ENCODE data around the gene EGR4. TPM values are rescaled to one million over a fixed set of nuclear protein-coding genes. Genes with fewer than 3 reads are reported as not detected.

Gene EGR4
- total and polyA plus RNA-seq, 8 donors, result 0.05 to 0.31 TPM; not detected in 6

DNA sequence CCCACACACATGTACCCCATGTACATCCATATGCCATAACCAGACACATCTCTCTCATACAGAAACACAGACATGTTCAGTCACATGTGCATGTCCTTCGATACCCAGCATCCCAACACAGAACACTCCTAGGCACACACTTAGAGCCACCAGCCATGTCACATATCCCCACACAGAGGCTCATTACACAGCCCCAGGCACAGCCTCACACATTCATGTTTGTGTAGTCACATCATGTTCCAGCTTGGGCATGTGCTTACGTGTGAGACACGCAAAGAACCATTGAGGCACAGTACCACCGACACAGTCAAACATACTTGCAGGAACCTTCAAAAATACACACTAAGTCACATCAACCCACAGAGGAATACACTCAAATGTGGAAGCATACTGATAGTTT lies 26.3 kb downstream of the EGR4 start:
- TF ChIP-seq POLR2A (IDR thresholded peaks at IDR 0.05) (no peak), POLR2AphosphoS5 (IDR thresholded peaks at IDR 0.05) (no peak), EP300 (IDR thresholded peaks at IDR 0.05) (no peak)
- TF ChIP-seq, protein P1, sequence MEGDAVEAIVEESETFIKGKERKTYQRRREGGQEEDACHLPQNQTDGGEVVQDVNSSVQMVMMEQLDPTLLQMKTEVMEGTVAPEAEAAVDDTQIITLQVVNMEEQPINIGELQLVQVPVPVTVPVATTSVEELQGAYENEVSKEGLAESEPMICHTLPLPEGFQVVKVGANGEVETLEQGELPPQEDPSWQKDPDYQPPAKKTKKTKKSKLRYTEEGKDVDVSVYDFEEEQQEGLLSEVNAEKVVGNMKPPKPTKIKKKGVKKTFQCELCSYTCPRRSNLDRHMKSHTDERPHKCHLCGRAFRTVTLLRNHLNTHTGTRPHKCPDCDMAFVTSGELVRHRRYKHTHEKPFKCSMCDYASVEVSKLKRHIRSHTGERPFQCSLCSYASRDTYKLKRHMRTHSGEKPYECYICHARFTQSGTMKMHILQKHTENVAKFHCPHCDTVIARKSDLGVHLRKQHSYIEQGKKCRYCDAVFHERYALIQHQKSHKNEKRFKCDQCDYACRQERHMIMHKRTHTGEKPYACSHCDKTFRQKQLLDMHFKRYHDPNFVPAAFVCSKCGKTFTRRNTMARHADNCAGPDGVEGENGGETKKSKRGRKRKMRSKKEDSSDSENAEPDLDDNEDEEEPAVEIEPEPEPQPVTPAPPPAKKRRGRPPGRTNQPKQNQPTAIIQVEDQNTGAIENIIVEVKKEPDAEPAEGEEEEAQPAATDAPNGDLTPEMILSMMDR (IDR thresholded peaks at IDR 0.05), result no peak
- intact Hi-C loops (cut with DNase I; ENCODE audit: low total_unique reads), result no loop called here
- no peaks in the 10 kb centered on the region for H3K9me3 ChIP-seq
- WGBS, 5 donors, result 95 to 99% (median 98%) methylated on average over 4 of the region's 4 CpGs
- no peak overlapping the region for H3K4me3 ChIP-seq
- no peak for DNase-seq
- no peak overlapping the region for H3K27ac ChIP-seq
- peaks cover 11 to 17% (median 12%) of the 10 kb centered on the region in 4 donors for H3K4me1 ChIP-seq
- peaks cover 0 to 9% (median 2%) of the 10 kb centered on the region in 4 donors for H3K36me3 ChIP-seq
- peaks cover 0 to 50% (median 12%) of the 10 kb centered on the region in 3 donors for H3K27me3 ChIP-seq

DNA sequence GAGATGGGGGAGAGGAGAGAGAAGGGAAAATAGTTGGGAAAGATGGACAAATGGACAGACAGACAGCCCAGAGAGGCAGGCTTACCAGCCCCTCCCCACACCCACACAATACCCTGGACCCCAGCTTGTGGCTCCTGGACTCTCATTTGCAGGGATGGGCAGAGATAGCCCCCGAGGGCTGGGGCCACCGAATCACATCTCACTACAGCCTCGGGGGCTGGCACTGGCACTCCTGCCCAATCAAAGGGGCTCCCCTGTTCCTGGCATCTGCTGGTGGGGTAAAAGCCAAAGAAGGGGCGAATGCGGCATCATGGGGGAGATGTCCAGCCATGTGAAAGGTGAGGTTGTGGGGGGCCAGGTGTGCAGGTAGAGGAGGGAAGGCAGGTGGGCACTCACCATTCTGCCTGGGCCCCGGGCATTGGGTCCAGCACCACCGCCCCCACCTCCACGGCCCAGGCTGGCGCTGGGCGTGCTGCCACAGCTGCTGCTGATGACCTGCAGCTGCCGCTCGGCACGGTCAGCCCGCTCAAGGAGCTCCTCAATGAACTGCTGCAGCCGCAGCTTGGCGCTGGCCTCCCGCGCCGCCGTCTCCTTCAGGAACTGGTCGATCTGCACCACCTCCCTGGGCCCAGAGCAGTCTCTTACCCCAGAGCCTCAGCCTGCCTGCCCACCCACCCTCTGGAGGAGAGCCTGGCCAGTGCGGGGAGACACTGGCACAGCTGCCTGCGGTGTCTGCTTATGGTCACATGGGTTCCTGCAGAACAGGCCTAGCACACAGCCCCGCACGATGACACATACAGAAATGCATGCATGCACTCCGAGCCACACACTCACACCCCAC lies 27.1 kb downstream of the EGR4 start:
- intact Hi-C loops (cut with DNase I; ENCODE audit: low total_unique reads), result no loop called here
- WGBS, 5 donors, result 87 to 96% (median 90%) methylated on average over 10 to 26 of the region's 26 CpGs
- Histone ChIP-seq H3K27ac (no peak overlapping the region), H3K36me3 (peaks cover 0 to 9% (median 2%) of the 10 kb centered on the region in 4 donors), H3K4me3 (no peak overlapping the region), H3K4me1 (peaks cover 11 to 17% (median 12%) of the 10 kb centered on the region in 4 donors), H3K27me3 (peaks cover 0 to 49% (median 12%) of the 10 kb centered on the region in 3 donors), H3K9me3 (no peaks in the 10 kb centered on the region)
- TF ChIP-seq POLR2A (IDR thresholded peaks at IDR 0.05) (no peak), EP300 (IDR thresholded peaks at IDR 0.05) (no peak), POLR2AphosphoS5 (IDR thresholded peaks at IDR 0.05) (no peak)
- TF ChIP-seq, protein P1 (IDR thresholded peaks at IDR 0.05), result no peak
- no peak for DNase-seq

DNA sequence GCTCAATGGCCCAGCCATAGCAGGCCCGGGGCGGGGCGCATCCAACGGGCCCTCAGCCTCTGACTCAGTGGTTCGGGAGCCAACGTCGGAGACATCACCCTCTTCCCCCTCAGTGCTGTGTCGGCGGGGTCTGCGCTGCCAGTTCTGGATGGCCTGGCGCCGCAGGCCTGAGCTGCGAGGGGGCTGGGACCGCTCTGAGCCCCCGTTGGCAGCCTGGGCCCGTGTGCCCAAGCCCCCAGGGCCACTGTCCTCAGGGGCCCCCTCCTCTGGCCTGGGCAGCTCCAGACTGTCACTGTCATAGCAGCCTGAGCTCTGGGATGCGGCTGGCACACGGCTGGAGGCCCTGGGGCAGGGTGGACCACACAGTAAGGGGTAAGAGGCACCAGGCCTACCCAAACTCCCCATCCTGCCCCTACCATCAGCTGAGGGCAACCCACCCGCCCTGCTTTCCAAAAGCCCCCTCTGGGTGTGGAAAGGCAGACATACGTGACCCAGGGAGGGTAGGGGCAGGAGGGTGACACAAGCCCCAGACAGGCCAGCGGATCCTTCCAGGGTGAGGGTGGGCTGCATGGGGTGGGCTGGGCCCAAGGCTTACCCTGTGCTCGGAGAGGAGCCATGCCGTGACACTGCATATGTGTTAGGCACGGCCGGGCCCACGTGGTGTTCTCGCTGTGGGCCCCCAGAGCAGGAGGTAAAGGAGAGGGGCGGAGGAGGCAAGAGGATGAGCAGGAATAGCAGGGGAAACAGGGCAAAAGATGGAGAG lies 27.9 kb downstream of the EGR4 start:
- WGBS, 5 donors, result 91 to 93% (median 92%) methylated on average over 26 to 28 of the region's 28 CpGs
- Histone ChIP-seq H3K4me1 (peaks cover 11 to 17% (median 12%) of the 10 kb centered on the region in 4 donors), H3K36me3 (peaks cover 0 to 9% (median 2%) of the 10 kb centered on the region in 4 donors), H3K27ac (no peak overlapping the region), H3K27me3 (peaks cover 0 to 41% (median 12%) of the 10 kb centered on the region in 3 donors), H3K4me3 (no peak overlapping the region), H3K9me3 (no peaks in the 10 kb centered on the region)
- no peak for DNase-seq
- no peak for TF ChIP-seq POLR2A (IDR thresholded peaks at IDR 0.05)
- TF ChIP-seq POLR2AphosphoS5 (IDR thresholded peaks at IDR 0.05), result no peak
- TF ChIP-seq, protein P1 (IDR thresholded peaks at IDR 0.05), result no peak
- TF ChIP-seq EP300 (IDR thresholded peaks at IDR 0.05), result no peak
- intact Hi-C loops (cut with DNase I; ENCODE audit: low total_unique reads), result no loop called here

DNA sequence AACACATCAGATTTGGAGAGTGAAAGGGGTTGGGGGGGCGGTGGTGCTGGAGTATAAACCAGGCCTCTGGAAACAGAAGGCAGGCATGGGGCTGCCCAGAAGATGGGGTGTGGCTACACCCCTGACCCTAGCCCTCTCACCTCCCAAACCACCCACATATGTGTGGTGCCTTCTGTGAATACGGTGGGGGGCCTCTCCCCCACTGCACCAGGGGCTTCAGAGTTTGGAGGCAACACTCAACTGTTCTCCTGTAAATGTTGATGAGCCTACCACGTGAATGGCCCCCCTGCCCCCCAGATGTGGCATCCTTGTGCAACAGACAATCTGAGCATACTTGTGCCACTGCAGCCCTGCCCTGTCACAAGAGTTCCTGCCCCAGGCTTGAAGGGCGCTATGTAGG lies 28.6 kb downstream of the EGR4 start:
- peaks cover 0 to 36% (median 12%) of the 10 kb centered on the region in 3 donors for H3K27me3 ChIP-seq
- no peak overlapping the region for H3K27ac ChIP-seq
- H3K4me3 ChIP-seq, result no peak overlapping the region
- no peaks in the 10 kb centered on the region for H3K9me3 ChIP-seq
- peaks cover 0 to 9% (median 2%) of the 10 kb centered on the region in 4 donors for H3K36me3 ChIP-seq
- DNase-seq, result no peak
- intact Hi-C loops (cut with DNase I; ENCODE audit: low total_unique reads), result no loop called here
- peaks cover 11 to 16% (median 12%) of the 10 kb centered on the region in 4 donors for H3K4me1 ChIP-seq
- WGBS, 5 donors, result 82 to 92% (median 87%) methylated on average over 4 of the region's 4 CpGs
- TF ChIP-seq POLR2AphosphoS5 (IDR thresholded peaks at IDR 0.05), result no peak
- TF ChIP-seq, protein P1 (IDR thresholded peaks at IDR 0.05), result no peak
- no peak for TF ChIP-seq POLR2A (IDR thresholded peaks at IDR 0.05)
- TF ChIP-seq EP300 (IDR thresholded peaks at IDR 0.05), result no peak
